Measurements from ENCODE around the gene SRD5A3. TPM values are rescaled to one million over a fixed set of nuclear protein-coding genes. Genes with fewer than 3 reads are reported as not detected.

Gene SRD5A3
- polyA plus RNA-seq (ENCODE audit: insufficient read length) = 11.3 TPM

DNA sequence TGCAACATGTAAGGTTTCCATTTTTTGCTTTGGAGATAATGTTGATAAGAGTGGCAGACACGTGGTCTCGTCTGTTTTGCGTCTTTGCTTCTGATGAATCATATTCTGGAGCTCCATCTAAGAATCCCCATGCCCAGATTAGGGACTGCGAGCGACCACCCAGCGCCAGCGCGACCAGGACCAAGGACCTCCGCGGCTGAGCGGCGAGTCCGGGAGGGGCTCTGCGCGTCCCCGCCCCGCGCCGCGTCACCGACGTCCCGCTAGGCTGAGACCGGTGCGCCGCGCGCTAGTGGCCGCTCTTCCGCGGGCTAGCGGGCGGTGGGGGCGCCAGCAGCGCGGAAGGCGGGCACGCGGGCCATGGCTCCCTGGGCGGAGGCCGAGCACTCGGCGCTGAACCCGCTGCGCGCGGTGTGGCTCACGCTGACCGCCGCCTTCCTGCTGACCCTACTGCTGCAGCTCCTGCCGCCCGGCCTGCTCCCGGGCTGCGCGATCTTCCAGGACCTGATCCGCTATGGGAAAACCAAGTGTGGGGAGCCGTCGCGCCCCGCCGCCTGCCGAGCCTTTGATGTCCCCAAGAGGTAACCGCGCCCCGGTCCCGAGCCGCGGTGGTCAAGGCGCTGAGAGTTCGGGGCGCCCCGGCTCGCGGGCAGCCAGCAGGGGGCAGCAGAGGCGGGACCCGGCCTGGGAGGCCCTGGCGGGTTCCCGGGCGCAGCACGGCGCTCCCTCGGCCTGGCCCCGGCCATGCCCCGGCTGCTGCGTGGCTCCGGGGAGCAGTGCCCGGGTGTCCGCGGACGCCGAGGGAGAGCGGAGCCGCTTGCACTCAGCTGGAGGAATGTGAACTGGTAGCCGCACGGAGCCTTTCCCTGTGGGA lies at the start of gene SRD5A3:
Gene SRD5A3 (plus strand): TSS at position 263 of the 871 bp plus-strand sequence. CDS start 95 bp downstream, at position 358.
- no peak for DNase-seq (ENCODE audit: low read depth)

- no peak for DNase-seq (ENCODE audit: low read depth)
Measured at GRCh38 chr4:55297346-55297745, 48.7 kb upstream of the SRD5A3 start.

GRCh38 chr4:55303760-55304165 lies 42.3 kb upstream of the SRD5A3 start:
- DNase-seq (ENCODE audit: low read depth) = no peak

GRCh38 chr4:55304303-55304702 lies 41.7 kb upstream of the SRD5A3 start:
- no peak for DNase-seq (ENCODE audit: low read depth)

- no peak for DNase-seq (ENCODE audit: low read depth)
Measured at GRCh38 chr4:55308071-55308470, 38.0 kb upstream of the SRD5A3 start.

DNA sequence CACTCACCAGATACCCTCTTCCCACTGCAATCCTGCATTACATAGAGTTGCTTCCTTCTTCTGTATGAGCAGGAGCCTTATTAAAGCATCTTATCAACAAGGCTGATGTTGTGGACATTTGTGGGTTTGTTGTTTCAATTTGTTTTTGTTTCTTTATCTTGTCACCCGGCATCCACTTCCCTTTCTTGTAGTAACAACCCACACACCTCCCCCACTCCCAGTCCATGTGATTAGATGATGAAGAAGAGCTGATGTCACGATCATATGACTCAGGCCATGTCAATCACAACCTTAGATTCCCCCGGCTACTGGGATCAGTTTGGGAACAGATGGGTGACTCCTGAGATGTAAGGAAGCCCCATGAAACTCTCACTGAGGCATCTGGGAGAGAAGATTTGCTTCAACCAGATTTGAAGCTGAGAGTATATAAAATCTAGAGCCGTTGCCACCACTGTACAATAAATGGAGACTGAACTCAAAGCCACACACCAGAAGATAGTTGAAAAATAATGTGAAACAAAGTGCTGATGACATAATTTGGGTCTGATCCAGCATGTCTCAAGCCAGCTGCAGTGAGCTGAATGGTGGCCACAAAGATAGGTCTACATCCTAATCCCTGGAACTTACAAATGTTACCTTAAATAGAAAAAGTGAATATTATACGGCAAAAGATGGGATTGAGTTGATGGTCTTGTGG lies 34.1 kb upstream of the SRD5A3 start:
- DNase-seq (ENCODE audit: low read depth) = no peak

DNA sequence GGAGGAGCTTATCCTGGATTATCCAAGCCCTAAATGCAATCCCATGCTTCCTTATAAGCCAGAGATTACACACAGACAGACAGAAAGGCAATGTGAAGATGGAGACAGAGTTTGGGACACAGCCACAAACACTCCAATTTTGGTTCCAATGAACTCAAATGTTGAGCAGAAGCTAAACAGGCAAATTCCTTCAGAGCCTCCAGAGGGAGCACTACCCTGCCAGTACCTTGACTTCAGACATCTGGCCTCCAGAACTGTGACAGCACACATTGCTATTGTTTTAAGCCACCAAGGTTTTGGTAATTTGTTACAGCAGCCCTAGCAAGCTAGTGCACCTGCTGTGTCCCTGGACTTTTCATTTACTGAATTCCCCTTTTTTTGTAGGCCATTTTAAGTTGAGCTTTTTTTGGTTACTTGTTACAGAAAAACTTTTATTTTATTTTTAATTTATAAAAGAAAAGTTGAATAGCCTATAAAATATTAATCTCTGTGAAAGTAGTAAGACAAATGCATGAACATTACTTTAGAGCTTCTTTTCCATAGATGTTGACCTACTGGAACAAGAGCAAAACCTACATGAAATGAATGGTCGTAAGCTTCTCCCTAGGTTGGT lies 33.4 kb upstream of the SRD5A3 start:
- peak; percentile 45 for DNase-seq (ENCODE audit: low read depth)

GRCh38 chr4:55314141-55314820 lies 31.8 kb upstream of the SRD5A3 start:
- DNase-seq (ENCODE audit: low read depth) = no peak

DNA sequence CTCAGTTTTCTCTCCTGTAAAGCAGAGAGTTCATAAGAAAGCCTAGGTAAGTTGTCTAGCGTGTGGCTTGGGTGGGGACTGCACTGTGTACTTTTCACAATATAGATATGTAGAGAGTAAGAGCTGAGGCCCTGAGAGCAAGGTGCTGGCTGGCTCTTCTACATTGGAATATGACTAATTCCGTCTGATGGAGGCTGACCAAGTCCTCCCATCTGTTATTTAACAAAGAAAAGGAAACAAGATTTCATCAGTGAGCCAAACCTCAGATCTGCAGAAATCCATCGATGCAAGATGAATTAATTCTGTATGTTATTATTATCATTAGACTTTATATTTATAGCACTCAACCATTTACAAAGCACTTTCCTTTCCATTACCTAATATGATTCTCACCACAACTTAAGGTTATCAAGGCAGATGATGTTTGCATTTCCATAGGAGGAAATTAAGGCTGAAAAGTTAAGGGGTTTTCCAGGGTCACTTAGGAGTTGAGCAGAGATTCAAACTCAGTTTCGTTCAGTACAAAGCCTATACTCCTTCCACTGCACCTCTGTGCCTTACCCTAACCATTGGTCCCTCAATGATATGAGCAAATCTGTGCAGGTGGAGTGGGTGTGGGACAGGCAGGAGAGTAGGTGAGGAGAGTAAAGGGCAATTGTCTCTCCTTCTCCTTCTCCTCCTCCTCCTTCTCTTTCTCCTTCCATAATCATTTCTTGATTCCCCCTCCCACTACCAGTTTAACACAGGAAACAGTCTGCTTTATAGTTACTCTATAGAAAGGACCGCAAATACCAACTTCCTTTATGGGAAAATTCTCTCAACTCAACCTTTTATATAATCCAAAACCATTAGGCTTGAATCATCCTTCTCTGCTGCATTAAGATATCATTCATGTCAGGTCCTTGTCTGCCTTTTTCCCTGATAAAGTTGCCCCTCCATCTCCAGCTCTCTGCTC lies 27.6 kb upstream of the SRD5A3 start:
- DNase-seq (ENCODE audit: low read depth) = peak; percentile 11

- peak; percentile 56 for DNase-seq (ENCODE audit: low read depth)
Measured at GRCh38 chr4:55321707-55322264, 24.3 kb upstream of the SRD5A3 start.

DNA sequence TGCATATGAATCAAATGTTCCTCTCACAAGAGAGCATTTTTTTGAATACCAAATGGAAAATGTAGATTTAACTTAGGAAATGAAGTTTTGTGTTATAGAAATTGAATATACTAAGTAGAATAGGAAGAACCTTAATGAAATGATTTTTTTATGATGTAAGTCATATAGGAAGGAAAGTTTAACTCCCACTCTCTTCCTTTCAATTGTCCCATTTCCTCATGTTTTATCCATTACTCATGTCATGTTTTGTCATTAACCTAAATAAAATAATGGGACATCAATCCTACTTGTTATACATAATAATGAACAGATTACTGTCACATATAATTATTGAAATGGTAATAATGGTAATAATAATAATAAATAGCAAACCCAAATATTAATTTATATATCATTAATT lies 22.7 kb upstream of the SRD5A3 start:
- DNase-seq (ENCODE audit: low read depth) = no peak

DNA sequence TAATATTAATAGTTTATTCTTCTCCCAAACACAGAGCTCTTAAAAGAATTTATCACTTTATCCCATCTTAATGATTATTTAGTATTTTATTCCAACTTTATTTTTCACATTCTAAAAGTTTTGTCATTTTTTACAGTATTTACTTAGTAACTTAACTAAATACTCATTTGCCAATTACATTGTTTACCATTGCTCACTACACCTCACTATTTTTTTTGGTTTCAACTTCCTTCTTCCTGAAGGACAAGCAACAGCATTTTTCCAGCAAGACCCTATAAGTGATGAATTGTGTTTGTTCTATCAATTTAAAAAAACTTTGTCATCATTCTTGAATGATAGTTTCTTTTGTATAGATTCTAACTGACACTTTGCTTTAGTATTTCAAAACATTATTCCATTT lies 19.4 kb upstream of the SRD5A3 start:
- no peak for DNase-seq (ENCODE audit: low read depth)

DNA sequence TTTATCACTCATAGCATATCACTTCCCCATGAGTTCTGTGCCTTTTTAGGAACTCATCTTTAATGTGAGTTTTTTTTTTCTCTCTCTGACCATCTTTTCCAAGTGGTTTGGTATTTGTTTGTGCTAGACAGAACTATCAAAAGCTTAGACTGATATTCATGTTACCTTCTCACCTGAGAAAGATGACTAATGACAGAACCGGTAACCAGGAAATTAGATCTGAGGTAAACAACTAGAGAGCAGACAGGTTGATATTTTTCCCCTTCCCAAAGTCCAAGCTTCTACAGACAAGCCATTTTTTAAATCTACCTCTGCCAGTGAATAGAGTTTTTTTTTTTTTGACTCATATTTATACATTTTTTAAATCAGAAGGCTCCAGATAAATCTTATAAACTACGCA lies 17.0 kb upstream of the SRD5A3 start:
- no peak for DNase-seq (ENCODE audit: low read depth)

- DNase-seq (ENCODE audit: low read depth) = no peak
Measured at GRCh38 chr4:55330241-55330640, 15.8 kb upstream of the SRD5A3 start.

- DNase-seq (ENCODE audit: low read depth) = no peak
Measured at GRCh38 chr4:55336138-55337034, 9.7 kb upstream of the SRD5A3 start.

- no peak for DNase-seq (ENCODE audit: low read depth)
Measured at GRCh38 chr4:55337944-55338343, 8.1 kb upstream of the SRD5A3 start.

- no peak for DNase-seq (ENCODE audit: low read depth)
Measured at GRCh38 chr4:55338486-55338885, 7.6 kb upstream of the SRD5A3 start.

GRCh38 chr4:55340266-55340665 lies 5.8 kb upstream of the SRD5A3 start:
- no peak for DNase-seq (ENCODE audit: low read depth)

DNA sequence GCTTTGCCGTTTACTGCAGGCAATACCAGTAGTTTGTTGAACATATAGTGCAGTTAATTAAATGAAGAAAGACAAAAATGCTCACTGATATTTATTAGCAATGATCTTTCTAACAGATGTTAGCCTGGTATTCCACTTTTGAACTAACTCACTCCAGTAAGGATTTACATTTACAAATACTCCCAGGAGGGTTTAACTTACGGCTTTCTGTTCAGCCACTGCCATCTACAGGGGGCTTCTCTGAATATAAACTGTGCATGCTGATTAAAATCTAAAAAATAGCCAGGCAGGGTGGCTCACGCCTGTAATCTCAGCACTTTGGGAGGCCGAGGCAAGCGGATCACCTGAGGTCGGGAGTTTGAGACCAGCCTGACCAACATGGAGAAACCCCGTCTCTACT lies 2.2 kb upstream of the SRD5A3 start:
- no peak for DNase-seq (ENCODE audit: low read depth)
